Hepatocyte (in vitro differentiated cells): ENCODE data around the gene PHYHIPL. TPM values are rescaled to one million over a fixed set of nuclear protein-coding genes. Genes with fewer than 3 reads are reported as not detected.

Experiments used
- DNase-seq: peaks from one replicate; pipeline ENCODE4 v3.0.0-alpha.2; 2016; ENCODE audit warnings: low spot score
- H2AFZ ChIP-seq: fragments of 200-600 bp; sonication (generic); 2 replicates; pipeline ENCODE4 v1.6.0; 2016; ENCODE audit warnings: antibody characterized with exemption, mild to moderate bottlenecking
- H3K27ac ChIP-seq: fragments of 200-600 bp; sonication (generic); 2 replicates; pipeline ENCODE4 v1.5.1; 2016; ENCODE audit warnings: mild to moderate bottlenecking
- H3K27me3 ChIP-seq: fragments of 200-600 bp; sonication (generic); 2 replicates; pipeline ENCODE4 v1.6.1; 2016
- H3K36me3 ChIP-seq: fragments of 200-600 bp; sonication (generic); replicated peaks from 2 replicates; pipeline ENCODE4 v1.5.1; 2016; ENCODE audit warnings: low read depth; ENCODE audit not compliant: insufficient read depth
- H3K4me1 ChIP-seq: fragments of 200-600 bp; sonication (generic); 2 replicates; pipeline ENCODE4 v1.5.1; 2016; ENCODE audit warnings: mild to moderate bottlenecking, moderate library complexity; ENCODE audit not compliant: insufficient read depth
- H3K4me2 ChIP-seq: fragments of 200-600 bp; sonication (generic); 2 replicates; pipeline ENCODE4 v1.6.0; 2016
- H3K4me3 ChIP-seq: fragments of 200-600 bp; sonication (generic); 2 replicates; pipeline ENCODE4 v1.5.1; 2016; ENCODE audit warnings: mild to moderate bottlenecking
- H3K79me2 ChIP-seq: fragments of 200-600 bp; sonication (generic); 2 replicates; pipeline ENCODE4 v1.6.0; 2017; ENCODE audit warnings: mild to moderate bottlenecking
- H3K9me2 ChIP-seq: fragments of 200-600 bp; sonication (generic); replicated peaks from 2 replicates; pipeline ENCODE4 v1.6.0; 2017; ENCODE audit warnings: mild to moderate bottlenecking; ENCODE audit not compliant: insufficient read depth
- H3K9me3 ChIP-seq: fragments of 200-600 bp; sonication (generic); 2 replicates; pipeline ENCODE4 v1.5.1; 2016; ENCODE audit warnings: low read depth, mild to moderate bottlenecking
- H4K20me1 ChIP-seq: fragments of 200-600 bp; sonication (generic); 2 replicates; pipeline ENCODE4 v1.6.0; 2016; ENCODE audit warnings: mild to moderate bottlenecking; ENCODE audit not compliant: insufficient read depth, poor library complexity, severe bottlenecking
- CTCF ChIP-seq: fragments of 200-600 bp; sonication (generic); IDR thresholded peaks from 2 replicates; pipeline ENCODE4 v1.5.1; 2016; ENCODE audit warnings: antibody characterized with exemption, mild to moderate bottlenecking; ENCODE audit not compliant: poor library complexity
- EZH2 ChIP-seq: fragments of 200-600 bp; sonication (generic); IDR thresholded peaks from 2 replicates; pipeline ENCODE4 v1.6.1; 2016; ENCODE audit warnings: antibody characterized with exemption, mild to moderate bottlenecking, borderline replicate concordance
- EZH2phosphoT487 ChIP-seq: fragments of 200-600 bp; sonication (generic); IDR thresholded peaks from one replicate; pipeline ENCODE4 v1.6.1; 2018; ENCODE audit warnings: antibody characterized with exemption, mild to moderate bottlenecking, low read depth, moderate library complexity; ENCODE audit not compliant: unreplicated experiment, severe bottlenecking
- WGBS: methylation state at CpG from one replicate; pipeline ENCODE4 v1.1.6; 2016; ENCODE audit warnings: low lambda C conversion rate; ENCODE audit errors: missing lambda C conversion rate; 5-methylcytosine and 5-hydroxymethylcytosine counted together
- polyA plus RNA-seq: library from polyadenylated mRNA; unstranded; fragments of >200 nt; fragmentation: Nextera tagmentation; extraction: Ambion mirVana; gene quantifications from 2 replicates; pipeline ENCODE4 v1.2.1, GENCODE V29; 2016
- total RNA-seq: library from RNA; depleted of rRNA; stranded (reverse); fragments of >200 nt; gene quantifications from 2 replicates; pipeline ENCODE4 v1.2.3, GENCODE V29; 2014

The PHYHIPL gene
- total and polyA plus RNA-seq, 2 experiments from 2014 or later, result 5.9 to 6.8 TPM

GRCh38 chr10:59257224-59257623 is 80.8 kb downstream of the PHYHIPL start:
- 91% methylated on average over 1 of the region's 1 CpG for WGBS
- no peaks in the 10 kb centered on the region for H3K27me3 ChIP-seq
- no peaks in the 10 kb centered on the region for H4K20me1 ChIP-seq
- no peak overlapping the region for H2AFZ ChIP-seq
- H3K79me2 ChIP-seq, result no peaks in the 10 kb centered on the region
- no peak overlapping the region for H3K4me3 ChIP-seq
- H3K27ac ChIP-seq, result no peak overlapping the region
- H3K9me3 ChIP-seq, result no peaks in the 10 kb centered on the region
- H3K36me3 ChIP-seq, result no peaks in the 10 kb centered on the region
- H3K9me2 ChIP-seq, result no peaks in the 10 kb centered on the region
- H3K4me2 ChIP-seq, result no peak overlapping the region
- no peak for DNase-seq
- H3K4me1 ChIP-seq, result no peaks in the 10 kb centered on the region
- no peak for TF ChIP-seq CTCF
- no peak for TF ChIP-seq EZH2phosphoT487
- no peak for TF ChIP-seq EZH2

- no peaks in the 10 kb centered on the region for H3K9me2 ChIP-seq
- WGBS, result 97% methylated on average over 1 of the region's 1 CpG
Observed at GRCh38 chr10:59258890-59259289, 82.4 kb downstream of the PHYHIPL start.

GRCh38 chr10:59265141-59265540 is 88.7 kb downstream of the PHYHIPL start:
- H3K36me3 ChIP-seq, result no peaks in the 10 kb centered on the region

More at GRCh38 chr10:59258890-59259289, 82.4 kb downstream of the PHYHIPL start:
- no peak for TF ChIP-seq CTCF
- no peak for TF ChIP-seq EZH2phosphoT487
- TF ChIP-seq EZH2, result no peak
- Histone ChIP-seq H3K4me1 (no peaks in the 10 kb centered on the region), H4K20me1 (no peaks in the 10 kb centered on the region), H3K27ac (no peak overlapping the region), H3K9me3 (no peaks in the 10 kb centered on the region), H3K27me3 (no peaks in the 10 kb centered on the region), H3K4me3 (no peak overlapping the region), H2AFZ (no peak overlapping the region), H3K36me3 (no peaks in the 10 kb centered on the region), H3K4me2 (no peak overlapping the region), H3K79me2 (no peaks in the 10 kb centered on the region)
- no peak for DNase-seq

DNA sequence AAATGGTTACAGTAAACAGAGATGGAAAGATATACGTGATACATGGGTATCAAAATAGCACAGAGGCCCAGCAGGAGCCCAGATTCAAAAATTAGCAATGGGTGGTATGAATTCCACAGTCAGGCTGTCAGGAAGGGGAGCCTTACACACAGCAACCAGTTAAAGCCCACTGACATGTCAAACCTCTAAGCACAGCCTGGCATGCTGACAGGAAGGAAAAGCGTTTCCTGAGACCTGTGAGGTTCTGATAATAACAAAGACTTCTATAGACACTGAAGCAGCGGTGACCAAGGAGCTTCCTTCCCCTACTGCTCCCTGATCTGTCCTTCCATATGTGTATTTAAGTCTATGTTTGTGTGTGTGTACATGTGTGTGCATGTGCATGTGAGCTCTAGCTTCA is 89.9 kb downstream of the PHYHIPL start:
- no peak for TF ChIP-seq EZH2phosphoT487
- TF ChIP-seq CTCF, result no peak
- no peak for TF ChIP-seq EZH2
- no peaks in the 10 kb centered on the region for H3K9me2 ChIP-seq
- no peak overlapping the region for H3K27ac ChIP-seq
- H2AFZ ChIP-seq, result no peak overlapping the region
- no peaks in the 10 kb centered on the region for H4K20me1 ChIP-seq
- 72% methylated on average over 3 of the region's 3 CpGs for WGBS
- H3K27me3 ChIP-seq, result no peaks in the 10 kb centered on the region
- no peak overlapping the region for H3K4me3 ChIP-seq
- no peaks in the 10 kb centered on the region for H3K4me1 ChIP-seq
- no peaks in the 10 kb centered on the region for H3K79me2 ChIP-seq
- H3K4me2 ChIP-seq, result no peak overlapping the region
- H3K36me3 ChIP-seq, result no peaks in the 10 kb centered on the region
- H3K9me3 ChIP-seq, result no peaks in the 10 kb centered on the region
- DNase-seq, result no peak

More at GRCh38 chr10:59265141-59265540, 88.7 kb downstream of the PHYHIPL start:
- H2AFZ ChIP-seq, result no peak overlapping the region
- H3K9me2 ChIP-seq, result no peaks in the 10 kb centered on the region
- whole genome bisulfite sequencing, result 50% methylated on average over 4 of the region's 5 CpGs
- H3K4me1 ChIP-seq, result no peaks in the 10 kb centered on the region
- H3K27me3 ChIP-seq, result no peaks in the 10 kb centered on the region
- H3K9me3 ChIP-seq, result no peaks in the 10 kb centered on the region
- no peak for DNase-seq
- H3K4me2 ChIP-seq, result no peak overlapping the region
- TF ChIP-seq EZH2phosphoT487, result no peak
- H4K20me1 ChIP-seq, result no peaks in the 10 kb centered on the region
- H3K79me2 ChIP-seq, result no peaks in the 10 kb centered on the region
- H3K27ac ChIP-seq, result no peak overlapping the region
- H3K4me3 ChIP-seq, result no peak overlapping the region
